Activated CD4-positive, alpha-beta T cell treated with anti-CD3 and anti-CD28 coated beads, Interleukin-2, amount 50 U/mL, for 24 hours (primary cell): Measurements from ENCODE around the gene PPM1G.
A peak's percentile ranks its signal among the peaks of the same experiment; 100 is the strongest.

Source experiments
- DNase-seq, 2 donors: peaks; one replicate each; pipeline ENCODE4 v3.0.0-alpha.2; 2020; ENCODE audit warnings: low read depth in 1 of 2, low spot score in 1 of 2

The PPM1G gene

GRCh38 chr2:27412419-27413152 is 3.2 kb upstream of the PPM1G start:
- no peak for DNase-seq

- DNase-seq, result peak in 1 of 2 donors; percentile 11
Measured at GRCh38 chr2:27408601-27409320, 630 bp downstream of the PPM1G start.

GRCh38 chr2:27407798-27408491 is 1.4 kb downstream of the PPM1G start:
- DNase-seq, result no peak

- DNase-seq, result no peak
Measured at GRCh38 chr2:27400348-27401135, 8.8 kb downstream of the PPM1G start.

GRCh38 chr2:27398962-27399361 is 10.4 kb downstream of the PPM1G start:
- DNase-seq, result no peak

GRCh38 chr2:27393225-27393624 is 16.2 kb downstream of the PPM1G start:
- no peak for DNase-seq

- DNase-seq, result no peak
Measured at GRCh38 chr2:27390822-27391679, 18.3 kb downstream of the PPM1G start.

- no peak for DNase-seq
Measured at GRCh38 chr2:27381577-27382181, 27.7 kb downstream of the PPM1G start.

- DNase-seq, result peak; percentile 79 to 86
Measured at GRCh38 chr2:27380626-27381545, 28.5 kb downstream of the PPM1G start, which contains the start of gene ZNF513. TSS of gene ZNF513 (minus strand) at chr2:27380734. CDS start at chr2:27380526, 208 bp downstream.

GRCh38 chr2:27379836-27380625 is 29.4 kb downstream of the PPM1G start:
- no peak for DNase-seq

- DNase-seq, result no peak
Measured at GRCh38 chr2:27379383-27379835, 30.0 kb downstream of the PPM1G start.

- no peak for DNase-seq
Measured at GRCh38 chr2:27378809-27379290, 30.5 kb downstream of the PPM1G start.

GRCh38 chr2:27378096-27378808 is 31.1 kb downstream of the PPM1G start:
- no peak for DNase-seq

- DNase-seq, result no peak
Measured at GRCh38 chr2:27377618-27378095, 31.7 kb downstream of the PPM1G start.

GRCh38 chr2:27376866-27377617 is 32.3 kb downstream of the PPM1G start:
- DNase-seq, result no peak
